ENCODE data around the gene C2CD5. TPM values are rescaled to one million over a fixed set of nuclear protein-coding genes. Genes with fewer than 3 reads are reported as not detected.

The C2CD5 gene, protein sequence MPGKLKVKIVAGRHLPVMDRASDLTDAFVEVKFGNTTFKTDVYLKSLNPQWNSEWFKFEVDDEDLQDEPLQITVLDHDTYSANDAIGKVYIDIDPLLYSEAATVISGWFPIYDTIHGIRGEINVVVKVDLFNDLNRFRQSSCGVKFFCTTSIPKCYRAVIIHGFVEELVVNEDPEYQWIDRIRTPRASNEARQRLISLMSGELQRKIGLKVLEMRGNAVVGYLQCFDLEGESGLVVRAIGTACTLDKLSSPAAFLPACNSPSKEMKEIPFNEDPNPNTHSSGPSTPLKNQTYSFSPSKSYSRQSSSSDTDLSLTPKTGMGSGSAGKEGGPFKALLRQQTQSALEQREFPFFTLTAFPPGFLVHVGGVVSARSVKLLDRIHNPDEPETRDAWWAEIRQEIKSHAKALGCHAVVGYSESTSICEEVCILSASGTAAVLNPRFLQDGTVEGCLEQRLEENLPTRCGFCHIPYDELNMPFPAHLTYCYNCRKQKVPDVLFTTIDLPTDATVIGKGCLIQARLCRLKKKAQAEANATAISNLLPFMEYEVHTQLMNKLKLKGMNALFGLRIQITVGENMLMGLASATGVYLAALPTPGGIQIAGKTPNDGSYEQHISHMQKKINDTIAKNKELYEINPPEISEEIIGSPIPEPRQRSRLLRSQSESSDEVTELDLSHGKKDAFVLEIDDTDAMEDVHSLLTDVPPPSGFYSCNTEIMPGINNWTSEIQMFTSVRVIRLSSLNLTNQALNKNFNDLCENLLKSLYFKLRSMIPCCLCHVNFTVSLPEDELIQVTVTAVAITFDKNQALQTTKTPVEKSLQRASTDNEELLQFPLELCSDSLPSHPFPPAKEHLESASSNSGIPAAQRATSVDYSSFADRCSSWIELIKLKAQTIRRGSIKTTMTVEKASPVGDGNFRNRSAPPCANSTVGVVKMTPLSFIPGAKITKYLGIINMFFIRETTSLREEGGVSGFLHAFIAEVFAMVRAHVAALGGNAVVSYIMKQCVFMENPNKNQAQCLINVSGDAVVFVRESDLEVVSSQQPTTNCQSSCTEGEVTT
- 30.5 TPM for polyA plus RNA-seq (2013, experiment 1 of 2)
- 31.6 TPM for polyA plus RNA-seq (2013, experiment 2 of 2)

DNA sequence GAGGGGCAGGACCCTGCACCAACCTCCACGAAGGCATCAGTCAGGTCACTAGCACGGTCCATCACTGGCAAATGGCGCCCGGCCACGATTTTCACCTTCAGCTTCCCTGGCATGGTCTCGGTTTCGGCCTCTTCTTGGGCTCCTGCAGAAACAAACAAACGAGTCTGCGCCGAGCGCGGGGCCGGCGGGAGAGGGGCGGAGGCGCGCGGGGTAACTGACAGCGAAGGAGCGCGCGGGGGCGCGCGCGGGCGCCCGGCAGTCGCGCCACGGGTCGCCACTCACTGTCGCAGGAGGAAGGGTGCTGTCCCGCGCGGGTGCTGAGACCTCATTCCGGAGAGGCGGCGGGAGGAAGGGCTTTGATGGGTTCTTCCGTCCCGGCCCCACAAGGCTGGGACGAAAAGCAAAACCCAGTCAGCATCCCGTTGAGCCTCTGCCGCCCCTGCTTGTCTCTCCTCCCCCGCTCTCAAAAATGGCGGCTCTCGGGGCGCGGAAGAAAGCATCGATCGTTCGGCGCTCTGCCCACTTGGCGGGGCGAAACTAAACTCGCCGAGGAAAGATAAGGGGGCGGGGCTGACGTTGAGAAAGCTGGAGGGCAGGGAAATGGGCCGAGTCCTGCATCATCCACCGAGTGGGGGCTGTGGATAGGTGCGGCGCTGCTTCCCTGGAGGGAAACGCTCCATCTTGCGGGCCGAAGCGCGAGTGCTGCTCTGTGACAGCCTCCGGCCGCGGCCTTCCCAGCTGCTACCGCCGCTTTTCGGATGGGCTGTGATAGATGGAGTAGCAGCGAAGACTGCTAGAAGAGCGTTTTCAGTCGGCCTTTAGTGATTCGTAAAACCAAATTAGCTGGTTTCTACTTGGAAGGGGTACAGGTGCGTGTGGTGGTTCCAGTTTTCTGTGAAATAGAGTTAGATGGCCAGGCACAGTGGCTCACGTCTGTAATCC lies at the start of gene C2CD5:
Gene C2CD5 (minus strand): TSS at position 505 of the 942 bp plus-strand sequence. CDS start 392 bp downstream, at position 113.
- 2% methylated on average over 80 of the region's 80 CpGs for WGBS
- H3K9me3 ChIP-seq (ENCODE audit: insufficient read depth, low read depth, low read length), result no peaks in the 10 kb centered on the region
- peak within 1 kb of the TSS; percentile 78 for H3K4me3 ChIP-seq (ENCODE audit: low read length)
- H3K9ac ChIP-seq (ENCODE audit: low read depth, low read length), result peak within 1 kb of the TSS; percentile 84
- peak within 1 kb of the TSS; percentile 88 for H3K27ac ChIP-seq (ENCODE audit: low read depth, low read length)
- no peaks in the 10 kb centered on the region for H3K27me3 ChIP-seq (ENCODE audit: insufficient read depth, low read length)
- H3K36me3 ChIP-seq (ENCODE audit: insufficient read depth, low read length), result no peaks in the 10 kb centered on the region
- H3K4me1 ChIP-seq (ENCODE audit: insufficient read depth, low read length), result peaks cover 10% of the 10 kb centered on the region

DNA sequence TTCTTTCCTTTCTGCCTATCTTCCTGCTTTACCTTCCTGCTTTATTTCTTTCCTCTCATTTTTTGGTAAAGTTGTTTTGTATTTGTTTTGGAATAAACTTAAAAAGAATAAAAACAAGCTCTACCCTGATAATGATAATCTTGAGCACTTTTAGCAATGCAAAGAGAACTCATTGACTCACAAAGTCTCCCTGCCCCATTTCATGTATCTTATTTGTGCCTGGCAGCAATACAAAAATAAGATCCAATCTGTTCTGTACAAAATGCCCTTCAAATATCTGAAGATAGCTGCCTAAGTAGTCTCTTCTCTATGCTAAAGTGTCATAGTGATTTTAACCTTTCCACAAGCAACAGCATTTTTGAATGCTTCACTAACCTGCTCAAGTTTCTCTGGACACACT lies 49.5 kb upstream of the C2CD5 start:
- H3K36me3 ChIP-seq (ENCODE audit: insufficient read depth, low read length), result no peaks in the 10 kb centered on the region
- 0 out of 2 replicates have a peak, but pooled peaks cover 3% of the 10 kb centered on the region for H3K4me1 ChIP-seq (ENCODE audit: insufficient read depth, low read length)
- H3K27ac ChIP-seq (ENCODE audit: low read depth, low read length), result no peak overlapping the region
- no peak overlapping the region for H3K9ac ChIP-seq (ENCODE audit: low read depth, low read length)
- no peaks in the 10 kb centered on the region for H3K9me3 ChIP-seq (ENCODE audit: insufficient read depth, low read depth, low read length)
- H3K4me3 ChIP-seq (ENCODE audit: low read length), result no peak overlapping the region
- no peaks in the 10 kb centered on the region for H3K27me3 ChIP-seq (ENCODE audit: insufficient read depth, low read length)

DNA sequence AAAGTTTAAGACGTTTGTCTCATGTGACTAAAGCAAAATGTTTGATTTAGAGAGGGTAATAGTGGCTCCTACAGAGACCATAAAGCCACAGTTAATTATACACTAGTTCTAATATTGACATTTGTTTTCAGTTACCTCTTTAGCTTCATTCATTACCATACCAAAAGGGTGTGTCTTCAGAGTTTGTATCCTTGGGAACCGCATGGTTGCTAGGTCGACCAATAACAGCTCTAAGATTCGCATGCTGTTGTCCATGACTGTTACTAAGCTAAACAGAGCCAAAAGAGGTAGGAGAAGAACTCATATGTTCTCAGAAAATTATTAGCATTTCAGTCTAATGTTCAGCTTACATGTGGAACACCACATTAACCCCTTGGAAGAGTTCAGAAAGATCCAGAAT lies 44.5 kb upstream of the C2CD5 start:
- Histone ChIP-seq H3K4me1 (ENCODE audit: insufficient read depth, low read length) (no peaks in the 10 kb centered on the region), H3K27ac (ENCODE audit: low read depth, low read length) (no peak overlapping the region), H3K27me3 (ENCODE audit: insufficient read depth, low read length) (no peaks in the 10 kb centered on the region), H3K36me3 (ENCODE audit: insufficient read depth, low read length) (no peaks in the 10 kb centered on the region), H3K9ac (ENCODE audit: low read depth, low read length) (no peak overlapping the region), H3K9me3 (ENCODE audit: insufficient read depth, low read depth, low read length) (no peaks in the 10 kb centered on the region), H3K4me3 (ENCODE audit: low read length) (no peak overlapping the region)
- 95% methylated on average over 3 of the region's 4 CpGs for WGBS

DNA sequence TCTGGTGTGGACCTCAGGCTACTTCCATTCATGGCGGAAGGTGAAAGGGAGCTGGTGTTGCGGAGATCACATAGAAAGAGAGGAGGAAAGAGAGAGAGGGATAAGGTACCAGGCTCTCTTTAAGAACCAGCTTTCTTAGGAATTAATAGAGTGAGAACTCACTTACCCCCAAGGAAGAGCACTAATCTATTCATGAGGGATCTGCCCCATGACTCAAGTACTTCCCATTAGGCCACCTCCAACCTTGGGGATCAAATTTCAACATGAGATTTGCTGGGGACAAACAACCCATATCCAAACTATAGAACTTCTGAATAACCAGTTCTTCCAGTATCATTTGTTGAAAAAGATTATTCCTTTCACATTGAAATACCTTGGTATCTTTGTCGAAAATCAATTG lies 34.0 kb upstream of the C2CD5 start:
- no peak overlapping the region for H3K27ac ChIP-seq (ENCODE audit: low read depth, low read length)
- H3K9ac ChIP-seq (ENCODE audit: low read depth, low read length), result no peak overlapping the region
- no peaks in the 10 kb centered on the region for H3K36me3 ChIP-seq (ENCODE audit: insufficient read depth, low read length)
- H3K9me3 ChIP-seq (ENCODE audit: insufficient read depth, low read depth, low read length), result no peaks in the 10 kb centered on the region
- H3K4me1 ChIP-seq (ENCODE audit: insufficient read depth, low read length), result no peaks in the 10 kb centered on the region
- no peak overlapping the region for H3K4me3 ChIP-seq (ENCODE audit: low read length)
- H3K27me3 ChIP-seq (ENCODE audit: insufficient read depth, low read length), result no peaks in the 10 kb centered on the region
- WGBS, result 95% methylated on average over 2 of the region's 3 CpGs

DNA sequence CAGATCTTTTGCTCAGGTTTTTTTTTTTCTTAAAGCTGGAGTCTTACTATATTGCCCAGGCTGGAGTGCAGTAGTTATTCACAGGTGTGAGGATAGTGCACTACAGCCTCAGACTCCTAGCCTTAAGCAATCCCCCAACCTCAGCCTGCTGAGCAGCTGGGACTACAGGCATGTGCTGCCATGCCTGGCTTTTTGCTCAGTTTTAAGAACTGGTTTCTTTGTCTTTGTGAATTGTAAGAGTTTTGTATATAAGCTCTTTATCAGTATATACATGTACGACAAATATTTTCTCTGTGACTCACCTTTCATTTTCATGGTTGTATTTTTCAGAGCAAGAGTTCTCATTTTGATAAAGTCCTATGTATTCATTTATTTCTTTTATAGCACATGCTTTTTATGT lies 33.3 kb upstream of the C2CD5 start:
- H3K27ac ChIP-seq (ENCODE audit: low read depth, low read length), result no peak overlapping the region
- no peaks in the 10 kb centered on the region for H3K36me3 ChIP-seq (ENCODE audit: insufficient read depth, low read length)
- H3K9ac ChIP-seq (ENCODE audit: low read depth, low read length), result no peak overlapping the region
- no peak overlapping the region for H3K4me3 ChIP-seq (ENCODE audit: low read length)
- no peaks in the 10 kb centered on the region for H3K9me3 ChIP-seq (ENCODE audit: insufficient read depth, low read depth, low read length)
- no peaks in the 10 kb centered on the region for H3K4me1 ChIP-seq (ENCODE audit: insufficient read depth, low read length)
- WGBS, result no CpG with 5 or more reads among the region's 1 CpG
- no peaks in the 10 kb centered on the region for H3K27me3 ChIP-seq (ENCODE audit: insufficient read depth, low read length)

- Histone ChIP-seq H3K9me3 (ENCODE audit: insufficient read depth, low read depth, low read length) (no peaks in the 10 kb centered on the region), H3K27ac (ENCODE audit: low read depth, low read length) (no peak overlapping the region), H3K4me1 (ENCODE audit: insufficient read depth, low read length) (no peaks in the 10 kb centered on the region), H3K4me3 (ENCODE audit: low read length) (no peak overlapping the region), H3K36me3 (ENCODE audit: insufficient read depth, low read length) (no peaks in the 10 kb centered on the region), H3K27me3 (ENCODE audit: insufficient read depth, low read length) (no peaks in the 10 kb centered on the region), H3K9ac (ENCODE audit: low read depth, low read length) (no peak overlapping the region)
- WGBS, result 97% methylated on average over 2 of the region's 2 CpGs
These were observed 32.1 kb upstream of the C2CD5 start for GRCh38 chr12:22576473-22576872.

DNA sequence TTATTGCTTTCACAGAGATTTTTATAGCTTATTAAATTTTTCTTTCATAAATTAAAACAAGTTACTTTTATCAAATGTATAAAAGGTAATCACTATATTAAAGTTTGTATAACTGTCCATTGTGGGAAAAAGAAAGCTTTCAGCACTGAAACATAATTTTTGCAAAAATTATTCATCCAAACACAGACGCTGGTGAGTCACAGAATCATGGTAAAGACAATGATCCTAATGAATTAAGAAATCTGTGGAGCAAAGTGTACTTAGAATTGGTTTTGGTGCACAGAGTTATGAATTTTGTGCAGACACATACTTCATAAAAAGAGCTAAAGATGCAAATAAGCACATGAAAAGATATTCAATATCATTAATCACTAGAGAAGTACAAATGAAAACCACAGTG lies 31.7 kb upstream of the C2CD5 start:
- H3K9me3 ChIP-seq (ENCODE audit: insufficient read depth, low read depth, low read length), result no peaks in the 10 kb centered on the region
- H3K4me1 ChIP-seq (ENCODE audit: insufficient read depth, low read length), result no peaks in the 10 kb centered on the region
- WGBS, result 67% methylated on average over 1 of the region's 1 CpG
- no peak overlapping the region for H3K27ac ChIP-seq (ENCODE audit: low read depth, low read length)
- no peaks in the 10 kb centered on the region for H3K36me3 ChIP-seq (ENCODE audit: insufficient read depth, low read length)
- H3K27me3 ChIP-seq (ENCODE audit: insufficient read depth, low read length), result no peaks in the 10 kb centered on the region
- no peak overlapping the region for H3K4me3 ChIP-seq (ENCODE audit: low read length)
- no peak overlapping the region for H3K9ac ChIP-seq (ENCODE audit: low read depth, low read length)

DNA sequence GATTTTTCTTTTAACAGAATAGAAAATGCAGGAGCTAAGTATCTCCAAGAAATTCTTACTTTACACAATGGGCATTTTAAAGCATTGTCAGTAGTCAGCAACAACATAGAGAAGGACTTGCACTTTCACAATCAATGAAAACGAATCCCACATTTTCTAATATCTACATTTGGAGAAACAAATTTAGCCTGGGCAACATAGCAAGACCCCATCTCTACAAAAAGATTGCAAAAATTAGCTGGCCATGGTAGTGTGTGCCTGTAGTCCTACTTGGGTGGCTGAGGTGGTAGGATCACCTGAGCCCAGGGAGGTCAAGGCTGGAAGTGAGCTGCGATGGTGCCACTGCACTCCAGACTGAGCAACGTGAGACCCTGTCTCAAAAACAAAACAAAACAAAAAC lies 30.6 kb upstream of the C2CD5 start:
- Histone ChIP-seq H3K9ac (ENCODE audit: low read depth, low read length) (no peak overlapping the region), H3K36me3 (ENCODE audit: insufficient read depth, low read length) (no peaks in the 10 kb centered on the region), H3K9me3 (ENCODE audit: insufficient read depth, low read depth, low read length) (no peaks in the 10 kb centered on the region), H3K4me3 (ENCODE audit: low read length) (no peak overlapping the region), H3K27ac (ENCODE audit: low read depth, low read length) (no peak overlapping the region), H3K27me3 (ENCODE audit: insufficient read depth, low read length) (no peaks in the 10 kb centered on the region), H3K4me1 (ENCODE audit: insufficient read depth, low read length) (no peaks in the 10 kb centered on the region)
- WGBS, result 92% methylated on average over 3 of the region's 3 CpGs

- 93% methylated on average over 2 of the region's 3 CpGs for WGBS
- H3K4me1 ChIP-seq (ENCODE audit: insufficient read depth, low read length), result no peaks in the 10 kb centered on the region
- no peak overlapping the region for H3K9ac ChIP-seq (ENCODE audit: low read depth, low read length)
- H3K36me3 ChIP-seq (ENCODE audit: insufficient read depth, low read length), result no peaks in the 10 kb centered on the region
- no peaks in the 10 kb centered on the region for H3K9me3 ChIP-seq (ENCODE audit: insufficient read depth, low read depth, low read length)
- no peaks in the 10 kb centered on the region for H3K27me3 ChIP-seq (ENCODE audit: insufficient read depth, low read length)
- no peak overlapping the region for H3K4me3 ChIP-seq (ENCODE audit: low read length)
- no peak overlapping the region for H3K27ac ChIP-seq (ENCODE audit: low read depth, low read length)
These were observed 28.8 kb upstream of the C2CD5 start for GRCh38 chr12:22573181-22573580.

- no peaks in the 10 kb centered on the region for H3K9me3 ChIP-seq (ENCODE audit: insufficient read depth, low read depth, low read length)
- no peak overlapping the region for H3K4me3 ChIP-seq (ENCODE audit: low read length)
- H3K27ac ChIP-seq (ENCODE audit: low read depth, low read length), result no peak overlapping the region
- H3K36me3 ChIP-seq (ENCODE audit: insufficient read depth, low read length), result no peaks in the 10 kb centered on the region
- H3K4me1 ChIP-seq (ENCODE audit: insufficient read depth, low read length), result no peaks in the 10 kb centered on the region
- no peaks in the 10 kb centered on the region for H3K27me3 ChIP-seq (ENCODE audit: insufficient read depth, low read length)
- H3K9ac ChIP-seq (ENCODE audit: low read depth, low read length), result no peak overlapping the region
These were observed 24.9 kb upstream of the C2CD5 start for GRCh38 chr12:22569253-22569652.
